ENCODE results near the gene NKAIN2.

GRCh38 chr6:124158024-124158423 lies 354.4 kb downstream of the NKAIN2 start:
- TF ChIP-seq CTCF (IDR thresholded peaks at IDR 0.05) (no peak), POLR2A (IDR thresholded peaks at IDR 0.05) (no peak)
